Transverse colon (tissue), 4 donors: ENCODE measurements around the gene RAPGEF4. TPM values are rescaled to one million over a fixed set of nuclear protein-coding genes. Genes with fewer than 3 reads are reported as not detected.

Experiments used
- DNase-seq: peaks from one replicate; pipeline ENCODE4 v3.0.0-alpha.2; 2019
- H3K27ac ChIP-seq, 4 donors: fragments of 200-600 bp; sonication (generic); 2 replicates each; pipeline ENCODE4 v1.5.1; 2016 to 2018; ENCODE audit warnings: inconsistent platforms in 4 of 4
- H3K27me3 ChIP-seq: fragments of 200-600 bp; sonication (generic); 2 replicates; pipeline ENCODE4 v1.5.1; 2017; ENCODE audit warnings: inconsistent platforms
- H3K36me3 ChIP-seq, 4 donors: fragments of 200-600 bp; sonication (generic); 2 replicates each; pipeline ENCODE4 v1.5.1; 2017 to 2019; ENCODE audit warnings: inconsistent platforms in 4 of 4
- H3K4me1 ChIP-seq, 4 donors: fragments of 200-600 bp; sonication (generic); 2 replicates each; pipeline ENCODE4 v1.5.1; 2017 to 2020; ENCODE audit warnings: inconsistent platforms in 4 of 4
- H3K4me3 ChIP-seq, 4 donors: fragments of 200-600 bp; sonication (generic); 1 replicate in 1 of 4; 2 replicates in 3 of 4; pipeline versions ENCODE4 v1.5.1 to v1.6.1; 2017 to 2019; ENCODE audit warnings: inconsistent platforms in 4 of 4
- H3K9me3 ChIP-seq, 2 donors: fragments of 200-600 bp; sonication (generic); 2 replicates each; pipeline ENCODE4 v1.5.1; 2017 to 2019; ENCODE audit warnings: inconsistent platforms in 2 of 2
- EP300 ChIP-seq: sonication (generic); formaldehyde crosslinking; IDR thresholded peaks from one replicate; pipeline ENCODE4 v1.6.1; 2017; ENCODE audit warnings: antibody characterized with exemption, low read depth
- POLR2A ChIP-seq: fragments of 450-650 bp; IDR thresholded peaks from one replicate; pipeline ENCODE4 v1.6.1; 2016; ENCODE audit warnings: antibody characterized with exemption, mild to moderate bottlenecking, moderate library complexity
- POLR2AphosphoS5 ChIP-seq, 3 donors: sonication (generic); formaldehyde crosslinking; IDR thresholded peaks; one replicate each; pipeline ENCODE4 v1.6.1; 2016; ENCODE audit warnings: antibody characterized with exemption in 3 of 3
- WGBS, 2 donors: methylation state at CpG; one replicate each; pipeline ENCODE4 v1.1.5; 2018; ENCODE audit warnings: low coverage in 1 of 2; 5-methylcytosine and 5-hydroxymethylcytosine counted together
- in situ Hi-C, 4 donors: fragments of 200-750 bp; cut with MboI; loops; one replicate each; pipeline versions ENCODE4 v1.15.0 to v1.15.1; 2017; ENCODE audit warnings: low sequenced_read_pairs in 3 of 4, low pct_ligation_motif_present in 1 of 4, low pct_unique_long_range_greater_than_20kb in 1 of 4
- intact Hi-C: fragments of 100-400 bp; cut with DNase I; formaldehyde crosslinking; loops from one replicate; pipeline ENCODE4 v1.15.1; 2023; ENCODE audit warnings: low total_unique reads
- small RNA-seq, 4 donors: library from RNA; depleted of rRNA; stranded (forward); fragments of <200 nt; gene quantifications; one replicate each; pipeline ENCODE3, GENCODE V24; 2016
- total RNA-seq, 4 donors: library from RNA; depleted of rRNA; stranded (reverse); fragments of >200 nt; gene quantifications; one replicate each; pipeline ENCODE4 v1.1.0, GENCODE V29; 2016
- TF ChIP-seq, protein P1 (sequence below), 5 experiments: fragments of 200-600 bp in 3 of 5; fragments of 450-650 bp in 2 of 5; sonication (generic) in 3 of 5; IDR thresholded peaks; 1 replicate in 2 of 5; 2 replicates in 3 of 5; pipeline ENCODE4 v1.5.1; 2016 to 2017; ENCODE audit warnings: antibody characterized with exemption in 5 of 5, inconsistent platforms in 3 of 5, mild to moderate bottlenecking in 2 of 5, moderate library complexity in 1 of 5

The RAPGEF4 gene
- total RNA-seq, 4 donors from 2014 or later = 1.4 to 12.3 (median 2.2) TPM; not detected in 1

GRCh38 chr2:173095356-173095755, 359.7 kb downstream of the RAPGEF4 start:
- H3K27ac ChIP-seq = no peak overlapping the region
- in situ Hi-C loops (loop anchor here in 1 of 4 donors (25.0 kb wide), 1 partner anchor 92 kb away; no protein-coding TSS in a partner anchor), intact Hi-C loops (no loop called here)
- peaks cover 0 to 32% (median 8%) of the 10 kb centered on the region in 4 donors for H3K4me1 ChIP-seq
- TF ChIP-seq, protein P1, sequence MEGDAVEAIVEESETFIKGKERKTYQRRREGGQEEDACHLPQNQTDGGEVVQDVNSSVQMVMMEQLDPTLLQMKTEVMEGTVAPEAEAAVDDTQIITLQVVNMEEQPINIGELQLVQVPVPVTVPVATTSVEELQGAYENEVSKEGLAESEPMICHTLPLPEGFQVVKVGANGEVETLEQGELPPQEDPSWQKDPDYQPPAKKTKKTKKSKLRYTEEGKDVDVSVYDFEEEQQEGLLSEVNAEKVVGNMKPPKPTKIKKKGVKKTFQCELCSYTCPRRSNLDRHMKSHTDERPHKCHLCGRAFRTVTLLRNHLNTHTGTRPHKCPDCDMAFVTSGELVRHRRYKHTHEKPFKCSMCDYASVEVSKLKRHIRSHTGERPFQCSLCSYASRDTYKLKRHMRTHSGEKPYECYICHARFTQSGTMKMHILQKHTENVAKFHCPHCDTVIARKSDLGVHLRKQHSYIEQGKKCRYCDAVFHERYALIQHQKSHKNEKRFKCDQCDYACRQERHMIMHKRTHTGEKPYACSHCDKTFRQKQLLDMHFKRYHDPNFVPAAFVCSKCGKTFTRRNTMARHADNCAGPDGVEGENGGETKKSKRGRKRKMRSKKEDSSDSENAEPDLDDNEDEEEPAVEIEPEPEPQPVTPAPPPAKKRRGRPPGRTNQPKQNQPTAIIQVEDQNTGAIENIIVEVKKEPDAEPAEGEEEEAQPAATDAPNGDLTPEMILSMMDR (IDR thresholded peaks at IDR 0.05) = no peak
- TF ChIP-seq POLR2A = no peak
- no peak for TF ChIP-seq EP300
- no peak for TF ChIP-seq POLR2AphosphoS5 (IDR thresholded peaks at IDR 0.05)
- DNase-seq = no peak
- H3K9me3 ChIP-seq = no peaks in the 10 kb centered on the region
- WGBS, 2 donors = 84 to 100% methylated on average over 1 of the region's 1 CpG
- no peaks in the 10 kb centered on the region for H3K27me3 ChIP-seq
- no peaks in the 10 kb centered on the region for H3K36me3 ChIP-seq
- H3K4me3 ChIP-seq = no peak overlapping the region

DNA sequence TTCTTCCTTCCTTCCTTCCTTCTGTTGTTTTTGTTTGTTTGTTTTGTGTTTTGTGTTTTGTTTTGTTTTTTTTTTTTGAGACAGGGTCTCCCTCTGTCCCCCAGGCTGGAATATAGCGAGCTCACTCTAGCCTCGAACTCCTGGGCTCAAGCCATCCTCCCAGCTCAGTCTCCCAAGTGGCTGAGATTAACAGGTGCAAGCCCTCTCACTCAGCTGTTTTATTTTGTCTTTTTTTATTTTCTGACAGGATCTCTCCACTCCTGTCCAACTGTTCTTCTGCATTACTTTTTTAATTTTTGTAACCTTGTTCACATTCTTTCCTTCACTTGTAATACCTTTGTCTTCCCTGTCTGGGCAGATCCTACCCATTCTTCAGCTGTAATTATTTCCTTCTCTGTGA, 363.6 kb downstream of the RAPGEF4 start:
- TF ChIP-seq, protein P1 (IDR thresholded peaks at IDR 0.05) = no peak
- TF ChIP-seq POLR2AphosphoS5 (IDR thresholded peaks at IDR 0.05) (no peak), POLR2A (no peak), EP300 (no peak)
- Histone ChIP-seq H3K4me3 (no peak overlapping the region), H3K27ac (no peak overlapping the region), H3K4me1 (peaks cover 0 to 4% (median 0%) of the 10 kb centered on the region in 4 donors), H3K27me3 (no peaks in the 10 kb centered on the region), H3K9me3 (no peaks in the 10 kb centered on the region), H3K36me3 (no peaks in the 10 kb centered on the region)
- 92 to 100% methylated on average over 2 of the region's 2 CpGs for WGBS, 2 donors
- no peak for DNase-seq
- in situ Hi-C loops (loop anchor here in 1 of 4 donors (25.0 kb wide), 1 partner anchor 88 kb away; no protein-coding TSS in a partner anchor), intact Hi-C loops (no loop called here)

DNA sequence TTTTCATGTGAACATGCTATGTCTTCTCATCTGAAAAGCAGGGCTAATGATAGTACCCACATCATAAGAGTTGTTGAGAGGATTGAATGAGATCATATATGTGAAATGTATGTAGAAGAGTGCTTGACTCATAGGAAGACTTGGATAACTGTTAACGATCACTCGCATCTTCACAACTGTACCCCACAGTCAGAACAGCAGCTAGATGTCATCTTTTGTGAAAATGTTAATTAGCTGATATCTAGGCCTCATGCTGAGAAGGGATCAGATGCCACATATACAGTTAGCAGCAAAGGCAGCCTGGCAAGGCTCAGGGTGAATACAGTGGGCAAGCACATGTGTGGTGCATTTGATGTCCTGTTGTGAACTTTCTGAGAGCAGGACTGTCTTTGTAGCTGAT, 364.2 kb downstream of the RAPGEF4 start:
- no peak for DNase-seq
- 94 to 100% methylated on average over 2 of the region's 2 CpGs for WGBS, 2 donors
- Histone ChIP-seq H3K27me3 (no peaks in the 10 kb centered on the region), H3K4me1 (peaks cover 0 to 4% (median 0%) of the 10 kb centered on the region in 4 donors), H3K27ac (no peak overlapping the region), H3K36me3 (no peaks in the 10 kb centered on the region), H3K9me3 (no peaks in the 10 kb centered on the region), H3K4me3 (no peak overlapping the region)
- TF ChIP-seq EP300 (no peak), POLR2A (no peak), POLR2AphosphoS5 (IDR thresholded peaks at IDR 0.05) (no peak)
- TF ChIP-seq, protein P1 (IDR thresholded peaks at IDR 0.05) = no peak
- in situ Hi-C loops = loop anchor here in 1 of 4 donors (25.0 kb wide), 1 partner anchor 87 kb away; no protein-coding TSS in a partner anchor
- intact Hi-C loops = no loop called here

DNA sequence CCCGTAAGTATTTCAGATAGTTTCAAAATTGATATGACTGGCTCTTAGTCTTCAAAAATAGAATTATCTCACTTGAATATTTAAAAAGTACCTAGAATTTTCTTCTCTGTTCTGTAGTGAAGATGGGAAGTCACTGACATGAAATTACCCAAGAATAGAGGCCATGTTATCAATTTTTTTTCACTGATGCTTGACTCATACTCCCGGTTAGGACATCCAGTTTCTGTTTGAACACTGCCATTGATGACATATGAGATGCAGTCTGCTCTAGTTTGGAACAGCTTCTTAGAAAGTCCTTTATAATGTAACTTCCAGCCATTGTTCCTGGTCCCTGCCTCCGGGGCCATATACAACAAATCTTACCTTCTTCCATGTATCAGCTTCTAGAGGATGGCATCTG, 366.0 kb downstream of the RAPGEF4 start:
- Histone ChIP-seq H3K4me1 (peaks cover 0 to 4% (median 0%) of the 10 kb centered on the region in 4 donors), H3K36me3 (no peaks in the 10 kb centered on the region), H3K4me3 (no peak overlapping the region), H3K27ac (no peak overlapping the region), H3K27me3 (no peaks in the 10 kb centered on the region), H3K9me3 (no peaks in the 10 kb centered on the region)
- in situ Hi-C loops = no loop called here
- 63 to 64% methylated on average over 3 of the region's 3 CpGs for WGBS, 2 donors
- intact Hi-C loops = no loop called here
- TF ChIP-seq POLR2AphosphoS5 (IDR thresholded peaks at IDR 0.05) (peak in 1 of 3 donors; percentile 11), POLR2A (no peak)
- DNase-seq = no peak

Small RNA genes within 50 kb of the gene (small RNA-seq; reads per million reads assigned to genes)
- gene RF01210 = 0 reads per million in 4 donors

Other genes with a start within 250 kb of the RAPGEF4 start
- 10 to 100 TPM in 2 of 4 donors, 1 to 10 TPM in 2; 4.8 to 49.4 (median 11.4) TPM for gene PDK1, start 179.8 kb upstream of the RAPGEF4 start, total RNA-seq